Measurements from ENCODE around the gene PIGH. TPM values are rescaled to one million over a fixed set of nuclear protein-coding genes. Genes with fewer than 3 reads are reported as not detected.
"Not testable (repeated sequence)": the region's sequence is repeated elsewhere in the genome, so short reads cannot be mapped to it uniquely, and the experiment has no call there.

The PIGH gene
- polyA plus RNA-seq, 1 donor from 2014 or later = 91.8 TPM

DNA sequence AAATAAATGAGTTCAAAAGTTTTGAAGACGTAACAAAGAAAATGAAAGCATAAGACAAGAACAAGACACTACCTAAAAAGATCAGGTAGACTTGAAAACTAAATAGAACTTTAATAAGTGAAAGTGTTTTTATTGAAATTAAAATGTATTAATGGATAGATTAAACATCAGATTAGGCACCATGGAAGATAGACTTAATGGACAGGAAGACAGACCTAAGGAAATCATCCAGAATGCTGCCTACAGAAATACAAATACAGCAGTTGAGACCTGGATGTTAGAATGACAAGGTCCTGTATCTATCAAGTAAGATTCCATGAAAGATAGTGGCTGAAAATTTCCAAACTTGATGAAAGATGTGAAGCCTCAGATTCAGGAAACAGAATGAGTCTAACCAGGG, 55.5 kb downstream of the PIGH start:
- no peaks in the 10 kb centered on the region for H3K27me3 ChIP-seq (ENCODE audit: insufficient read depth, low read depth, low read length)
- no peaks in the 10 kb centered on the region for H3K79me2 ChIP-seq (replicated peaks; ENCODE audit: insufficient read depth, low read length)
- no peak overlapping the region for H3K27ac ChIP-seq (ENCODE audit: low read length)
- no peak overlapping the region for H3K4me2 ChIP-seq (ENCODE audit: low read length)
- H2AFZ ChIP-seq (ENCODE audit: low read depth, low read length) = no peak overlapping the region
- H3K9me2 ChIP-seq (ENCODE audit: insufficient read depth, low read length) = no peaks in the 10 kb centered on the region
- TF ChIP-seq, protein P1, sequence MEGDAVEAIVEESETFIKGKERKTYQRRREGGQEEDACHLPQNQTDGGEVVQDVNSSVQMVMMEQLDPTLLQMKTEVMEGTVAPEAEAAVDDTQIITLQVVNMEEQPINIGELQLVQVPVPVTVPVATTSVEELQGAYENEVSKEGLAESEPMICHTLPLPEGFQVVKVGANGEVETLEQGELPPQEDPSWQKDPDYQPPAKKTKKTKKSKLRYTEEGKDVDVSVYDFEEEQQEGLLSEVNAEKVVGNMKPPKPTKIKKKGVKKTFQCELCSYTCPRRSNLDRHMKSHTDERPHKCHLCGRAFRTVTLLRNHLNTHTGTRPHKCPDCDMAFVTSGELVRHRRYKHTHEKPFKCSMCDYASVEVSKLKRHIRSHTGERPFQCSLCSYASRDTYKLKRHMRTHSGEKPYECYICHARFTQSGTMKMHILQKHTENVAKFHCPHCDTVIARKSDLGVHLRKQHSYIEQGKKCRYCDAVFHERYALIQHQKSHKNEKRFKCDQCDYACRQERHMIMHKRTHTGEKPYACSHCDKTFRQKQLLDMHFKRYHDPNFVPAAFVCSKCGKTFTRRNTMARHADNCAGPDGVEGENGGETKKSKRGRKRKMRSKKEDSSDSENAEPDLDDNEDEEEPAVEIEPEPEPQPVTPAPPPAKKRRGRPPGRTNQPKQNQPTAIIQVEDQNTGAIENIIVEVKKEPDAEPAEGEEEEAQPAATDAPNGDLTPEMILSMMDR (IDR thresholded peaks at IDR 0.05; ENCODE audit: poor library complexity, severe bottlenecking) = no peak
- TF ChIP-seq TAF1 (IDR thresholded peaks at IDR 0.05; ENCODE audit: low read depth) (no peak), RAD21 (conservative IDR thresholded peaks at IDR 0.05) (no peak), SMC3 (conservative IDR thresholded peaks at IDR 0.05; ENCODE audit: poor library complexity) (no peak), EZH2 (IDR thresholded peaks at IDR 0.05; ENCODE audit: borderline replicate concordance, insufficient read depth, low read length, poor library complexity, severe bottlenecking) (no peak), POLR2AphosphoS5 (IDR thresholded peaks at IDR 0.05) (no peak), EP300 (conservative IDR thresholded peaks at IDR 0.05; ENCODE audit: poor library complexity, severe bottlenecking) (no peak), MXI1 (conservative IDR thresholded peaks at IDR 0.05; ENCODE audit: poor library complexity, severe bottlenecking) (no peak)
- TF ChIP-seq, protein P2, sequence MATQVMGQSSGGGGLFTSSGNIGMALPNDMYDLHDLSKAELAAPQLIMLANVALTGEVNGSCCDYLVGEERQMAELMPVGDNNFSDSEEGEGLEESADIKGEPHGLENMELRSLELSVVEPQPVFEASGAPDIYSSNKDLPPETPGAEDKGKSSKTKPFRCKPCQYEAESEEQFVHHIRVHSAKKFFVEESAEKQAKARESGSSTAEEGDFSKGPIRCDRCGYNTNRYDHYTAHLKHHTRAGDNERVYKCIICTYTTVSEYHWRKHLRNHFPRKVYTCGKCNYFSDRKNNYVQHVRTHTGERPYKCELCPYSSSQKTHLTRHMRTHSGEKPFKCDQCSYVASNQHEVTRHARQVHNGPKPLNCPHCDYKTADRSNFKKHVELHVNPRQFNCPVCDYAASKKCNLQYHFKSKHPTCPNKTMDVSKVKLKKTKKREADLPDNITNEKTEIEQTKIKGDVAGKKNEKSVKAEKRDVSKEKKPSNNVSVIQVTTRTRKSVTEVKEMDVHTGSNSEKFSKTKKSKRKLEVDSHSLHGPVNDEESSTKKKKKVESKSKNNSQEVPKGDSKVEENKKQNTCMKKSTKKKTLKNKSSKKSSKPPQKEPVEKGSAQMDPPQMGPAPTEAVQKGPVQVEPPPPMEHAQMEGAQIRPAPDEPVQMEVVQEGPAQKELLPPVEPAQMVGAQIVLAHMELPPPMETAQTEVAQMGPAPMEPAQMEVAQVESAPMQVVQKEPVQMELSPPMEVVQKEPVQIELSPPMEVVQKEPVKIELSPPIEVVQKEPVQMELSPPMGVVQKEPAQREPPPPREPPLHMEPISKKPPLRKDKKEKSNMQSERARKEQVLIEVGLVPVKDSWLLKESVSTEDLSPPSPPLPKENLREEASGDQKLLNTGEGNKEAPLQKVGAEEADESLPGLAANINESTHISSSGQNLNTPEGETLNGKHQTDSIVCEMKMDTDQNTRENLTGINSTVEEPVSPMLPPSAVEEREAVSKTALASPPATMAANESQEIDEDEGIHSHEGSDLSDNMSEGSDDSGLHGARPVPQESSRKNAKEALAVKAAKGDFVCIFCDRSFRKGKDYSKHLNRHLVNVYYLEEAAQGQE (IDR thresholded peaks at IDR 0.05; ENCODE audit: borderline replicate concordance) = no peak
- no peak overlapping the region for H3K4me3 ChIP-seq (ENCODE audit: low read length)
- H3K36me3 ChIP-seq (ENCODE audit: insufficient read depth, low read length) = peaks cover 28% of the 10 kb centered on the region
- no peaks in the 10 kb centered on the region for H4K20me1 ChIP-seq (ENCODE audit: insufficient read depth)
- no peak overlapping the region for H3K9ac ChIP-seq (ENCODE audit: low read length)
- peaks cover 4% of the 10 kb centered on the region for H3K9me3 ChIP-seq (ENCODE audit: low read length)
- H3F3A ChIP-seq (ENCODE audit: insufficient read depth, low read length, poor library complexity, severe bottlenecking) = no peaks in the 10 kb centered on the region

DNA sequence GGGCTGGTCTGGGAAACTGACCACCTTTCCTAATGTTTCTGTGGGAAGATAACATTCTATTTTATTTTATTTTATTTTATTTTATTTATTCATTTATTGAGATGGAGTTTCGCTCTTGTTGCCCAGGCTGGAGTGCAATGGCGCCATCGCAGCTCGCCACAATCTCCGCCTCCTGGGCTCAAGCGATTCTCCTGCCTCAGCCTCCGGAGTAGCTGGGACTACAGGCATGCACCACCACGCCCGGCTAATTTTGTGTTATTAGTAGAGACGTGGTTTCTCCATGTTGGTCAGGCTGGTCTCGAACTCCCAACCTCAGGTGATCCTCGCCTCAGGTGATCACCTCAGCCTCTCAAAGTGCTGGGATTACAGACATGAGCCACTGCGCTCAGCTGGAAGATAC, 57.4 kb downstream of the PIGH start:
- not testable (repeated sequence) for H3K27ac ChIP-seq (ENCODE audit: low read length); H3K9me2 ChIP-seq (ENCODE audit: insufficient read depth, low read length); H3K9ac ChIP-seq (ENCODE audit: low read length); H2AFZ ChIP-seq (ENCODE audit: low read depth, low read length); H3K4me2 ChIP-seq (ENCODE audit: low read length); H4K20me1 ChIP-seq (ENCODE audit: insufficient read depth); H3K9me3 ChIP-seq (ENCODE audit: low read length); H3K27me3 ChIP-seq (ENCODE audit: insufficient read depth, low read depth, low read length); H3K4me3 ChIP-seq (ENCODE audit: low read length); H3K79me2 ChIP-seq (replicated peaks; ENCODE audit: insufficient read depth, low read length); H3F3A ChIP-seq (ENCODE audit: insufficient read depth, low read length, poor library complexity, severe bottlenecking)
- peaks cover 28% of the 10 kb centered on the region for H3K36me3 ChIP-seq (ENCODE audit: insufficient read depth, low read length)
